Measurements from ENCODE around the gene ATL1. TPM values are rescaled to one million over a fixed set of nuclear protein-coding genes. Genes with fewer than 3 reads are reported as not detected.
"Not testable (repeated sequence)": the region's sequence is repeated elsewhere in the genome, so short reads cannot be mapped to it uniquely, and the experiment has no call there.

The ATL1 gene
- total and polyA plus RNA-seq, 4 donors, result 24.7 to 95.9 (median 79.5) TPM

- Histone ChIP-seq H3K36me3 (ENCODE audit: control insufficient read depth, insufficient read depth, low read length) (peaks cover 14% of the 10 kb centered on the region), H3K4me3 (ENCODE audit: low read depth, low read length) (no peak overlapping the region), H3K27me3 (ENCODE audit: control insufficient read depth, insufficient read depth, low read length) (no peaks in the 10 kb centered on the region), H3K4me1 (ENCODE audit: control insufficient read depth, insufficient read depth, low read length) (no peaks in the 10 kb centered on the region), H3K9me3 (ENCODE audit: control insufficient read depth, insufficient read depth, low read length) (no peaks in the 10 kb centered on the region), H3K27ac (ENCODE audit: low read depth, low read length) (no peak overlapping the region)
- no peak for DNase-seq (ENCODE audit: low read depth in 4 of 6, low spot score in 6 of 6)
- WGBS (ENCODE audit: insufficient coverage), result no CpG with 5 or more reads among the region's 1 CpG
Measured at GRCh38 chr14:50624447-50624846, 64.5 kb downstream of the ATL1 start.

GRCh38 chr14:50624947-50625346, 65.0 kb downstream of the ATL1 start:
- H3K27ac ChIP-seq (ENCODE audit: low read depth, low read length); H3K27me3 ChIP-seq (ENCODE audit: control insufficient read depth, insufficient read depth, low read length); H3K4me1 ChIP-seq (ENCODE audit: control insufficient read depth, insufficient read depth, low read length); H3K4me3 ChIP-seq (ENCODE audit: low read depth, low read length); DNase-seq (ENCODE audit: low read depth in 4 of 6, low spot score in 6 of 6); H3K9me3 ChIP-seq (ENCODE audit: control insufficient read depth, insufficient read depth, low read length): not testable (repeated sequence)
- H3K36me3 ChIP-seq (ENCODE audit: control insufficient read depth, insufficient read depth, low read length), result peaks cover 14% of the 10 kb centered on the region
- WGBS (ENCODE audit: insufficient coverage), result 94% methylated on average over 4 of the region's 4 CpGs

- Histone ChIP-seq H3K4me3 (ENCODE audit: low read depth, low read length) (no peak overlapping the region), H3K9me3 (ENCODE audit: control insufficient read depth, insufficient read depth, low read length) (no peaks in the 10 kb centered on the region), H3K27me3 (ENCODE audit: control insufficient read depth, insufficient read depth, low read length) (no peaks in the 10 kb centered on the region), H3K4me1 (ENCODE audit: control insufficient read depth, insufficient read depth, low read length) (no peaks in the 10 kb centered on the region), H3K27ac (ENCODE audit: low read depth, low read length) (no peak overlapping the region), H3K36me3 (ENCODE audit: control insufficient read depth, insufficient read depth, low read length) (peaks cover 22% of the 10 kb centered on the region)
- peak in 1 of 6 donors; percentile 84 for DNase-seq (ENCODE audit: low read depth in 4 of 6, low spot score in 6 of 6)
- 34% methylated on average over 2 of the region's 4 CpGs for WGBS (ENCODE audit: insufficient coverage)
Measured at GRCh38 chr14:50631408-50631821, 71.5 kb downstream of the ATL1 start.

GRCh38 chr14:50633954-50634353, 74.0 kb downstream of the ATL1 start:
- peaks cover 24% of the 10 kb centered on the region for H3K36me3 ChIP-seq (ENCODE audit: control insufficient read depth, insufficient read depth, low read length)
- H3K9me3 ChIP-seq (ENCODE audit: control insufficient read depth, insufficient read depth, low read length), result no peaks in the 10 kb centered on the region
- WGBS (ENCODE audit: insufficient coverage), result no CpG with 5 or more reads among the region's 4 CpGs
- H3K4me3 ChIP-seq (ENCODE audit: low read depth, low read length), result no peak overlapping the region
- H3K27ac ChIP-seq (ENCODE audit: low read depth, low read length), result no peak overlapping the region
- H3K27me3 ChIP-seq (ENCODE audit: control insufficient read depth, insufficient read depth, low read length), result no peaks in the 10 kb centered on the region
- no peak for DNase-seq (ENCODE audit: low read depth in 4 of 6, low spot score in 6 of 6)
- H3K4me1 ChIP-seq (ENCODE audit: control insufficient read depth, insufficient read depth, low read length), result no peaks in the 10 kb centered on the region

- DNase-seq (ENCODE audit: low read depth in 4 of 6, low spot score in 6 of 6), result peak in 1 of 6 donors; percentile 31
- Histone ChIP-seq H3K9me3 (ENCODE audit: control insufficient read depth, insufficient read depth, low read length) (no peaks in the 10 kb centered on the region), H3K36me3 (ENCODE audit: control insufficient read depth, insufficient read depth, low read length) (peaks cover 20% of the 10 kb centered on the region), H3K27ac (ENCODE audit: low read depth, low read length) (no peak overlapping the region), H3K4me1 (ENCODE audit: control insufficient read depth, insufficient read depth, low read length) (no peaks in the 10 kb centered on the region), H3K27me3 (ENCODE audit: control insufficient read depth, insufficient read depth, low read length) (no peaks in the 10 kb centered on the region), H3K4me3 (ENCODE audit: low read depth, low read length) (no peak overlapping the region)
- WGBS (ENCODE audit: insufficient coverage), result no CpG with 5 or more reads among the region's 2 CpGs
Measured at GRCh38 chr14:50635141-50635540, 75.2 kb downstream of the ATL1 start.

- no peaks in the 10 kb centered on the region for H3K4me1 ChIP-seq (ENCODE audit: control insufficient read depth, insufficient read depth, low read length)
- no peak overlapping the region for H3K4me3 ChIP-seq (ENCODE audit: low read depth, low read length)
- DNase-seq (ENCODE audit: low read depth in 4 of 6, low spot score in 6 of 6), result no peak
- no peaks in the 10 kb centered on the region for H3K27me3 ChIP-seq (ENCODE audit: control insufficient read depth, insufficient read depth, low read length)
- H3K36me3 ChIP-seq (ENCODE audit: control insufficient read depth, insufficient read depth, low read length), result peaks cover 1% of the 10 kb centered on the region
- H3K9me3 ChIP-seq (ENCODE audit: control insufficient read depth, insufficient read depth, low read length), result no peaks in the 10 kb centered on the region
- H3K27ac ChIP-seq (ENCODE audit: low read depth, low read length), result no peak overlapping the region
- WGBS (ENCODE audit: insufficient coverage), result 80% methylated on average over 1 of the region's 6 CpGs
Measured at GRCh38 chr14:50647282-50647681, 87.3 kb downstream of the ATL1 start.

GRCh38 chr14:50647753-50648152, 87.8 kb downstream of the ATL1 start:
- Histone ChIP-seq H3K9me3 (ENCODE audit: control insufficient read depth, insufficient read depth, low read length) (no peaks in the 10 kb centered on the region), H3K27ac (ENCODE audit: low read depth, low read length) (no peak overlapping the region), H3K27me3 (ENCODE audit: control insufficient read depth, insufficient read depth, low read length) (no peaks in the 10 kb centered on the region), H3K4me3 (ENCODE audit: low read depth, low read length) (no peak overlapping the region), H3K4me1 (ENCODE audit: control insufficient read depth, insufficient read depth, low read length) (no peaks in the 10 kb centered on the region), H3K36me3 (ENCODE audit: control insufficient read depth, insufficient read depth, low read length) (no peaks in the 10 kb centered on the region)
- peak in 1 of 6 donors; percentile 10 for DNase-seq (ENCODE audit: low read depth in 4 of 6, low spot score in 6 of 6)

GRCh38 chr14:50649691-50650090, 89.7 kb downstream of the ATL1 start:
- DNase-seq (ENCODE audit: low read depth in 4 of 6, low spot score in 6 of 6), result no peak
- no peak overlapping the region for H3K27ac ChIP-seq (ENCODE audit: low read depth, low read length)
- no peaks in the 10 kb centered on the region for H3K36me3 ChIP-seq (ENCODE audit: control insufficient read depth, insufficient read depth, low read length)
- no peaks in the 10 kb centered on the region for H3K27me3 ChIP-seq (ENCODE audit: control insufficient read depth, insufficient read depth, low read length)
- no peaks in the 10 kb centered on the region for H3K4me1 ChIP-seq (ENCODE audit: control insufficient read depth, insufficient read depth, low read length)
- H3K9me3 ChIP-seq (ENCODE audit: control insufficient read depth, insufficient read depth, low read length), result no peaks in the 10 kb centered on the region
- H3K4me3 ChIP-seq (ENCODE audit: low read depth, low read length), result no peak overlapping the region

- DNase-seq (ENCODE audit: low read depth in 4 of 6, low spot score in 6 of 6), result no peak
- Histone ChIP-seq H3K4me3 (ENCODE audit: low read depth, low read length) (no peak overlapping the region), H3K9me3 (ENCODE audit: control insufficient read depth, insufficient read depth, low read length) (no peaks in the 10 kb centered on the region), H3K27ac (ENCODE audit: low read depth, low read length) (no peak overlapping the region), H3K27me3 (ENCODE audit: control insufficient read depth, insufficient read depth, low read length) (no peaks in the 10 kb centered on the region), H3K4me1 (ENCODE audit: control insufficient read depth, insufficient read depth, low read length) (no peaks in the 10 kb centered on the region), H3K36me3 (ENCODE audit: control insufficient read depth, insufficient read depth, low read length) (no peaks in the 10 kb centered on the region)
- no CpG with 5 or more reads among the region's 6 CpGs for WGBS (ENCODE audit: insufficient coverage)
Measured at GRCh38 chr14:50656776-50657175, 96.8 kb downstream of the ATL1 start.

GRCh38 chr14:50657753-50658152, 97.8 kb downstream of the ATL1 start:
- Histone ChIP-seq H3K9me3 (ENCODE audit: control insufficient read depth, insufficient read depth, low read length) (no peaks in the 10 kb centered on the region), H3K36me3 (ENCODE audit: control insufficient read depth, insufficient read depth, low read length) (no peaks in the 10 kb centered on the region), H3K4me3 (ENCODE audit: low read depth, low read length) (no peak overlapping the region), H3K27me3 (ENCODE audit: control insufficient read depth, insufficient read depth, low read length) (no peaks in the 10 kb centered on the region), H3K4me1 (ENCODE audit: control insufficient read depth, insufficient read depth, low read length) (no peaks in the 10 kb centered on the region), H3K27ac (ENCODE audit: low read depth, low read length) (peak overlapping the region; percentile 36)
- DNase-seq (ENCODE audit: low read depth in 4 of 6, low spot score in 6 of 6), result no peak
- no CpG with 5 or more reads among the region's 2 CpGs for WGBS (ENCODE audit: insufficient coverage)

Data from spinal cord (tissue), 10 donors.